ENCODE measurements around the gene TRIO. TPM values are rescaled to one million over a fixed set of nuclear protein-coding genes. Genes with fewer than 3 reads are reported as not detected.
A peak's percentile ranks its signal among the peaks of the same experiment; 100 is the strongest.
"Not testable (repeated sequence)": the region's sequence is repeated elsewhere in the genome, so short reads cannot be mapped to it uniquely, and the experiment has no call there.

TRIO gene
- 1 to 10 TPM; 4.6 to 6.6 (median 5.7) TPM for total RNA-seq

DNA sequence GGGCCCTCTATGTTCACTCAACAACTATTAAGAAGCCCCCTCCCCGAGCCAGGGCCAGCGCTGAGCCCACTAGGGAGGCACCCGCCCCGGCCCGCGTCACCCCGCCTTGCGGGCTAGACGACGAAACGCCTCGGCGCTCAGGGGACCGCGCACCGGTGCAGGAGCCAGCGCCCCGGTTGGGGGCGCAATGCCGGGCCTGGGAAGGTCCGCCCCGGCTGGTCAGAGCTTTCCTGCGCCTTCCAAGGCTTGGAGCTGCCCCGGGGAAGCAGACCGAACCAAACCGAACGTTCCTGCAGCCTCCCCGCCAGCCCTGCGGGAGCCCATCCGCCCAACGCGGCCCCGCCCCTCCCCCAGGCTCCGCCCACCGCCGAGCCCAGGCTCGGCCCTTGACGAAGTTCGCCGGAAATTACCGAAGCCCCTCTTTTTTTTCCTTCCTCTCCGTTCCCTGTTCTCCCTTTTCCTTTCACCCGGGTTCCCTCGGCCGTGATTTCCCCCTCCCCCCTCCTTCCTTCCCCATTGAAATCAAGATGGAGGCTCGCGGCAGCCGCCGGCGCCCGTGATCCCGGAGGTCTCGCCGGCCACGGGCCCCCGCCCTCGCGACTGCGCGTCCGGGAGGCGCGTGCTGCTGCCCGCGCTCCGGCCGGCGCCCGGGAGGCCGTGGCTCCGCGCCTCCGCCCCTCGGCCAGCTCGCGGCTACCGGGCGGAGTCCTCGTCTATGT is at the start of gene TRIO:
TSS of gene TRIO (plus strand) at position 516 of the 719 bp plus-strand sequence. CDS start 384 bp downstream, outside the sequence.
- Mint-ChIP-seq H3K4me3 (peak within 1 kb of the TSS; percentile 81), H3K27me3 (ENCODE audit: low read depth) (peaks cover 56% of the 10 kb centered on the region), H3K9me3 (no peaks in the 10 kb centered on the region), H3K36me3 (ENCODE audit: insufficient read depth) (no peaks in the 10 kb centered on the region), H3K4me1 (ENCODE audit: low read depth) (peaks cover 16% of the 10 kb centered on the region)
- ATAC-seq (peak; percentile 76 to 78), DNase-seq (peak; percentile 76)

DNA sequence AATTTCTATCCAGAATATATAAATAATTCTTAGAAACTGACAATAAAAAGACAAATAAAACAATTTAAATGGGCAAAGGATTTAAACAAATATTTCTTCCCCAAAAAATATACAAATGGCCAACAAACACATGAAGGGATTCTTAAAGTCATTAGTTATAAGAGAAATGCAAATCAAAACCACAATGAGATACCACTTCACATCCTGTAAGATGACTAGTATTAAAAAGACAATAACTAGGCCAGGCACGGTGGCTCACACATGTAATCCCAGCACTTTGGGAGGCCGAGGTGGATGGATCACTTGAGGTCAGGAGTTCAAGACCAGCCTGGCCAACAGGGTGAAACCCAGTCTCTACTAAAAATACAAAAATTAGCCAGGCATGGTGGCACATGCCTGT is 45.8 kb upstream of the TRIO start:
- not testable (repeated sequence) for H3K4me1 Mint-ChIP-seq (ENCODE audit: low read depth); H3K27me3 Mint-ChIP-seq (ENCODE audit: low read depth); H3K36me3 Mint-ChIP-seq (ENCODE audit: insufficient read depth); H3K4me3 Mint-ChIP-seq; ATAC-seq; H3K9me3 Mint-ChIP-seq; DNase-seq

DNA sequence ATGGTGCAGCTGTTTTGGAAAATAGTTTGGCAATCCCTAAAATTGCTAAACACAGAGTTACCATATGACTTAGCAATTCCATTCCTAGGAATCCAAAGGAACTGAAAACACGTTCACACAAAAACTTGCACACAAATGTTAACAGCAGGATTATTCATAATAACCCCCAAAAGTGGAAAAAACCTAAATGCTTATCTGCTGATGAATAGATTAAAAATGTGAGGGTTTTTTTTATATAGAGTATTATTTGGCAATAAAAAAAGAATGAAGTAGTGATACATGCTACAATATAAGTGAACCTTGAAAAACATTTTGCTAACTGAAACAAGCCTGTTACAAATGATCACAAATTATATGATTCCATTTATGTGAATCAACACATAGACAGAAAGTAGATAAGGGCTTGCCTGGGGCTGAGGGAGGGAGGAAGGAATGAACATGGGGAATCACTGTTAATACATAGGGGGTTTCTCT is 45.1 kb upstream of the TRIO start:
- peaks cover 4% of the 10 kb centered on the region for H3K27me3 Mint-ChIP-seq (ENCODE audit: low read depth)
- H3K4me1 Mint-ChIP-seq (ENCODE audit: low read depth), result no peaks in the 10 kb centered on the region
- ATAC-seq (no peak), DNase-seq (no peak)
- H3K36me3 Mint-ChIP-seq (ENCODE audit: insufficient read depth), result no peaks in the 10 kb centered on the region
- peaks cover 9% of the 10 kb centered on the region for H3K9me3 Mint-ChIP-seq
- no peak overlapping the region for H3K4me3 Mint-ChIP-seq

DNA sequence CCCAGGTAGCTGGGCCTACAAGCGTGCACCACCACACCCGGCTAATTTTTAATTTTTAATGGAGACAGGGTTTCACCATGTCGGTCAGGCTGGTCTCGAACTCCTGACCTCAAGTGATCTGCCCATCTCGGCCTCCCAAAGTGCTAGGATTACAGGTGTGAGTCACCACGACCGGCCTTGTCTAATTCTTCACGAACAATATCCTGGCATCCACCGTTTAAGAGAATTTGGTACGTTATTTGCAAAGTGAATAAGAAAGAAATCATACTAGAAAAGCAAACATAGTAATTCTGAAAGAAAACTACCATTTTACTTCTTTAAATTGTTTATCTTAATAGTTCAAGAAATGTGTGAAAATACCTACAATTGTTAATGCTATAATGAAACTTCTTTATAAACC is 42.9 kb upstream of the TRIO start:
- H3K36me3 Mint-ChIP-seq (ENCODE audit: insufficient read depth), result no peaks in the 10 kb centered on the region
- peaks cover 14% of the 10 kb centered on the region for H3K9me3 Mint-ChIP-seq
- H3K4me3 Mint-ChIP-seq, result no peak overlapping the region
- H3K27me3 Mint-ChIP-seq (ENCODE audit: low read depth), result no peaks in the 10 kb centered on the region
- DNase-seq (no peak), ATAC-seq (no peak)
- no peaks in the 10 kb centered on the region for H3K4me1 Mint-ChIP-seq (ENCODE audit: low read depth)

DNA sequence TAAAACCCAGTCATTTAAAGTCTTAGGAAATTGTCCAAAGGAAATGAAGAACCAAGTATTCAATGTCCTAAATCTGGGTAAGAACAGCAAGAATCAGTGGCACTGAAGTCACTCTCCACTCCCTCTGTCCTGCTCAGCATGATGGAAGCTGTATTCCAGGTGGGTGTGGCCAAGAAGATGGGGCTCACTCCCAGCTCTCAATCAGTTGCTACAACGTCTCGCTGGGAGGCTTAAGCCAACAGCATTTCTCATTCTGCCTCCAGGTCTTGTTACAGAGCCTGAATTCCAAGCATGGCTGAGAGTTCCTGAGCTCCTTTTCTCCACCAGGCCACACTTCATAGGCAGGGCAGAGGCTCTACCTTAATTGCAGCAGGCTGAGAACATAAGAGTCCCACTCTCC is 41.2 kb upstream of the TRIO start:
- Mint-ChIP-seq H3K4me1 (ENCODE audit: low read depth) (no peaks in the 10 kb centered on the region), H3K36me3 (ENCODE audit: insufficient read depth) (no peaks in the 10 kb centered on the region), H3K4me3 (no peak overlapping the region), H3K9me3 (peaks cover 10% of the 10 kb centered on the region), H3K27me3 (ENCODE audit: low read depth) (peaks cover 4% of the 10 kb centered on the region)
- ATAC-seq (no peak), DNase-seq (no peak)

DNA sequence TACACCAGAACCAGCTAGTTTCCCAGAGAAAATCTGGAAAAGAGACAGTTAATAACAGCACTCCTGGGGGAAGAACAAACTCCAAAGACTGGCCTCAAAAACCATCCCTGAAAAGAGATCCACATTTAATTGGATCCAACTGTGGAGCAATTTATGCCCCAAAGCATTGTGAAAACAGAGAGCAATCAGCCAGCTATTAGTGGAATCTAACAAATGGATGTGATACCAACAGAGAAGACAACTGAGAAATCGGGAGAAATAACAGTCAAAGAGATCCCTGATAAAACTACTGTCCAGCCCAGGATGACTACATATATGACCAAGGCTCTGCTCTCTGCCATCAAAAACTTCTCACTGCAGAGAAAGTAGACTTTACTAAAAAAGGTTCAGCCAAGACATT is 40.5 kb upstream of the TRIO start:
- no peak for DNase-seq
- H3K4me1 Mint-ChIP-seq (ENCODE audit: low read depth), result no peaks in the 10 kb centered on the region

DNA sequence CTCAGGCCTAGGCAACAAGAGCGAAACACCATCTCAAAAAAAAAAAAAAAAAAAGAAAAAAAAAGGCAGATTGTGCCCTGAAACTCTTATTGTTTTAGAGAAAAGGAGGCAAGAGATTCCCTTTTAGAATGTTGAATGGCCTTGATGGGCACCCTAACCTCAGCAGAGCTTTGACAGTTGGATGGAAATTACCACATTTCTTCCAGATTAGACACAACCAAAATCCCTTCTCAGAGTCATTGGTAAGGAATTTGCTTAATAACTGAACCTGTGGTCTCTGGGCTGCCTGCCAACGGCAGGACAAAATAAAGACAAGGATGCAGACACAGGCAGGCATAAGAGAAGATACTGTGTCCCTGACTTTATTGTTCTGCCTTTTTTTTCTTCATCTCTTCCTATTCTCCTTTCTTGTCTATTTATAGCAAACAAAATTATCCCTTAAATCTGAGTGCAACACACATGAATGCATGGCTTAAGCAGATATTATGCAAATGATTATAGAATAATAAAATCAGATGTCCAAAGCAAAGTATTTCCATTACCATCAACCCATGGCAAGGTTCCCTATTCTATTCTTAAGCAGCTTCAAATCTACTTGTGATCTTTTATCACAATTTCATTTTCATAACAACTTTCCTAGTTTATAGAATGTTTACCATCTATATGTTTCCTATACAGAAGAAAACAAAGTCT is 37.3 kb upstream of the TRIO start:
- ATAC-seq, result no peak
- peaks cover 11% of the 10 kb centered on the region for H3K27me3 Mint-ChIP-seq (ENCODE audit: low read depth)
- H3K9me3 Mint-ChIP-seq, result peaks cover 14% of the 10 kb centered on the region
- DNase-seq, result no peak
- peaks cover 12% of the 10 kb centered on the region for H3K4me1 Mint-ChIP-seq (ENCODE audit: low read depth)
- H3K4me3 Mint-ChIP-seq, result no peak overlapping the region
- no peaks in the 10 kb centered on the region for H3K36me3 Mint-ChIP-seq (ENCODE audit: insufficient read depth)

More for the DNA sequence above, 40.5 kb upstream of the TRIO start:
- Mint-ChIP-seq H3K9me3 (peaks cover 10% of the 10 kb centered on the region), H3K4me3 (no peak overlapping the region), H3K36me3 (ENCODE audit: insufficient read depth) (no peaks in the 10 kb centered on the region), H3K27me3 (ENCODE audit: low read depth) (peaks cover 4% of the 10 kb centered on the region)
- no peak for ATAC-seq

DNA sequence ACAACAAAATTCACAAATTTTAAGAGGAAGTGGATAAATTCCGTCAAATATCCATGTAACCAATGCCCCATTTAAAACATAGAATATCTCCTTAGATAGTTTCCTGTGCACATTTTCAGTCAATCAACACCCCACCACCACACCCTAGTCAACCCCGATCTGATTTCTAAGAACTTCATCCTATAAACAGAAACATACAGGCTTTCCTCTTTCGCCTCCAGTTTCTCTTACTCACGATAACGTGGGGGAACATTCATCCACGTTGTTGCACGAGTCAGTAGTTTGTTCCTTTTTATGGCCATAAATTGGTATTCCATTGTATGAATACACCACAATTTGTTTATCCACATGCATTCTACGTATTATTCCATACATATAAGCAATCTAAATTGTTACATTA is 35.6 kb upstream of the TRIO start:
- Mint-ChIP-seq H3K4me1 (ENCODE audit: low read depth) (peaks cover 12% of the 10 kb centered on the region), H3K27me3 (ENCODE audit: low read depth) (peaks cover 11% of the 10 kb centered on the region), H3K4me3 (no peak overlapping the region), H3K36me3 (ENCODE audit: insufficient read depth) (no peaks in the 10 kb centered on the region), H3K9me3 (peaks cover 13% of the 10 kb centered on the region)
- no peak for DNase-seq
- ATAC-seq, result no peak

DNA sequence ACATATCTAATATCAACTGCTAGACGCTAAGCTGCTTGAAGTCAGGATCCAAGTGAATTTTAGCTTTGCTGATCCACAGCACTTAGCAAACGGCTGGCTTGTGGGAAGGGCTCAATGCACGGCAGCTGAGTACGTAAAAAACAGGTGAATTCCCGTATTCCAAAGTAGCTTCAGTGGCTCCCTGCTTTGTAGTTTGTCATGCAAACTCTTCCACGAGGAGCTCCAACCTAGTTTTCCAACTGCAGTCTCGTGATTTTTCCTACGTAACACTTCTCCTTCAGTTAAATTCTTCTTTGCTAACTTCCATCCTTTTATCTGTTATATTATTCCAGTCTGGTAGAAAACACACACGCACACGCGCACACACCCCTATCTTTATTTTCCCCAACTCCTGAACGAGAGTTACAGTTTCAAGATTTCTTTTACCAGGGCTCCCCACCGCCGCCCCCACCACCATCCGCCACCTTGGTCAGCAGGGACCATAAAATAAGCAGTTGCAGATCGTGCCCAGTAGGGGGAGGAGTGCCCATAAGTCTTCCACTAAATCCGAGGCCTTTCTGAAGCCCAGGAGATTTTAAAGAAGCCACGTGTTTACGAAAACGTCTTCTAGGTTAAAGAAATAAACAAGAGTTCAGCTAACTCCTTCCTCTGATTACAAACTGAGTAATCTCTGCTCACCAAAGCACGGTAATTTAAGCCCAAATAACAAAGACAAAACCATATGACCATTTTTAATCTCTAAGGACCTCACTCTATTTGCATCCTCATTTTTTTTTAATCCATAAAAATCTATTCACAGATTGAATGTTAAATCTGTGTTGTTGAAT is 34.8 kb upstream of the TRIO start:
- Mint-ChIP-seq H3K4me1 (ENCODE audit: low read depth) (peaks cover 12% of the 10 kb centered on the region), H3K9me3 (peaks cover 6% of the 10 kb centered on the region), H3K4me3 (no peak overlapping the region), H3K36me3 (ENCODE audit: insufficient read depth) (no peaks in the 10 kb centered on the region), H3K27me3 (ENCODE audit: low read depth) (peaks cover 11% of the 10 kb centered on the region)
- DNase-seq, result no peak
- peak in 1 of 2 donors; percentile 40 for ATAC-seq

DNA sequence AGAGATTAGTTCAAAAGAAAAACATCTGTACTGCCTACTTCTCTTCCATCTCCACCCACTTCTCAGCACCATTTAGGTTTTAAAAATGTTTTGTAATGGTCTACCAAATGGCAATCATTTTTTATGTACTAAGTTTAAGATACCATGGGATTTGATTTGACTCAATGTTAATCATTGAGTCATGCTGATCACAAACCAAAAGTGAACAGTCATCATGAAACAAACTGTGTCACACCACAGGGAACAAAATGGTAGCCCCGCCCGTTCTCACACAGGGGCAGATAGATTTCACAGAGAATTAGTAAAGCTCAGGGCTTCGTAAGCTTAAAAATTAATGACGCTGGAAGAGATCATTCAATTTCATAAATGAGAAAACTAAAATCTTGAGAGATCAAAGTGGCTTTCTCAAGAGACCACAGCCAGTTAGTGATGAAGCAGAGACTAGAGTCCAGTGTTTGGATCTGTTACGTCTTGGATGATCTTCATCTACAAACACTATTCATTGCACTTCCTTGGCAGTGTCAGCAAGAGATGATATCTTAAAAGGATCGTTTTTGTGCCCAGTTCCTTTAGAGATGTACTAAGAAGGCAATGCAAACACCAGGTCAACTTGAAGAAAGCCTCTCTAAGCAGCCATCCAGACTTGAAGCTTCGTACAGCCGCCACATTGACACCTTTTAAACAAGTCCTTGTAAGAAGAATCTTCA is 33.9 kb upstream of the TRIO start:
- H3K4me3 Mint-ChIP-seq, result no peak overlapping the region
- peaks cover 15% of the 10 kb centered on the region for H3K27me3 Mint-ChIP-seq (ENCODE audit: low read depth)
- H3K4me1 Mint-ChIP-seq (ENCODE audit: low read depth), result peaks cover 12% of the 10 kb centered on the region
- ATAC-seq, result peak; percentile 78 to 79
- H3K9me3 Mint-ChIP-seq, result peaks cover 4% of the 10 kb centered on the region
- DNase-seq, result no peak
- no peaks in the 10 kb centered on the region for H3K36me3 Mint-ChIP-seq (ENCODE audit: insufficient read depth)

DNA sequence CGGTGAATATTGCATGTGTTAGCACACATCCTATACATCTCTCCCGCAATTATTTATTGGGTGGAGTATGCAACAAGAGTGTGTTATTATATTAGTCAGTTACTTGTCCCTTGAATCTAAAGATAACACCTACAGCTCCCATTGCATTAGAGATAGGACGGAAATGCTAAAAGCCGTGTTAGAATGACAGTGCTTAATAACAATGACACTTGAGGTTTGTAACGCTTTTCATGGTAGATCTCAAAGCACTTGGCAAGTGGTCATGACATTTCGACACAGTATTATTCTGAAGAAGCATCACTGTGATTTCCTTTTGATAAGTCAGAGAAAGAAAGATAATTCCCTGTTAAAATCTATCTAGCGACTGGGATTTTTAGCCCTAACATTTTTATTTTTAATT is 33.4 kb upstream of the TRIO start:
- no peaks in the 10 kb centered on the region for H3K36me3 Mint-ChIP-seq (ENCODE audit: insufficient read depth)
- no peak overlapping the region for H3K4me3 Mint-ChIP-seq
- peaks cover 12% of the 10 kb centered on the region for H3K4me1 Mint-ChIP-seq (ENCODE audit: low read depth)
- DNase-seq (no peak), ATAC-seq (no peak)
- peaks cover 4% of the 10 kb centered on the region for H3K9me3 Mint-ChIP-seq
- H3K27me3 Mint-ChIP-seq (ENCODE audit: low read depth), result peaks cover 15% of the 10 kb centered on the region

DNA sequence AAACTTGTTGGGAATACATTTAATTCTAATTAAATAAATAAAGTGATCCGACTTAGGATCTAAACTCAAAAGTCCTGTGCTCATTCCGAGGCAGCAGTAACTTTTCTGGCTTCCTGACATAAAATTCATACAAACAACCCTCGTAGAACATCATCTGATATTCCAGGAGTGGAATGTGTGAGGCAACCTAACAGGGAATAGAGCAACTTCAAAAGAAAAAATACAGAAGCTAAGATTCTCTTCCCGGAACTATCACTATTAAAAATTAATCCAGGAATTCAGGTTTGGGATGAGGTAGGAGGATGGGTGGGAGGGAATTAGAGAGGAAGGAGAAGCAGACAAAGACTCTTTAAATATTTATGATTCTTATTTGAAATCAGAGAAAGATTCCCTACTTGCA is 32.9 kb upstream of the TRIO start:
- DNase-seq (no peak), ATAC-seq (no peak)
- Mint-ChIP-seq H3K36me3 (ENCODE audit: insufficient read depth) (no peaks in the 10 kb centered on the region), H3K27me3 (ENCODE audit: low read depth) (peaks cover 15% of the 10 kb centered on the region), H3K4me3 (no peak overlapping the region), H3K4me1 (ENCODE audit: low read depth) (peaks cover 12% of the 10 kb centered on the region), H3K9me3 (peaks cover 4% of the 10 kb centered on the region)

DNA sequence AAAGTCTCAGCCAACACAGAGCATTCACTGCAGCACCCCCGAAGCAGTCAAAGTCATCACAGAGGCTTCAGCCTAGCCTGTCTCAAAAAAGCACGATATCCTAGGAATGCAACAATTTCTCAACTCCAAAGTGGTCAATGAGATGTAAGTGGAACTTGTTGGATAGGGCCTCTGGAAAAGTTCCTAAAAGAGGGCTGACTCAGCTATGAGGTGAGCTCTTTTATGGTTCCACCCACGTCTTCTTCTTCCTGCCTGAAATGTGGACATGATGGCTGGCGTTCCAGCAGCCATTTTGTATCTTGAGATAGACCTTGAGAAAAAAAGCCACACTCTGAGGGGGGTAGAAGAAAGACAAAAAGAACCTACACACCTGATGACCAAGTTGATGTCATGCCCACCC is 32.5 kb upstream of the TRIO start:
- H3K9me3 Mint-ChIP-seq, result peaks cover 4% of the 10 kb centered on the region
- DNase-seq (no peak), ATAC-seq (no peak)
- H3K27me3 Mint-ChIP-seq (ENCODE audit: low read depth), result peaks cover 15% of the 10 kb centered on the region
- peaks cover 12% of the 10 kb centered on the region for H3K4me1 Mint-ChIP-seq (ENCODE audit: low read depth)
- H3K36me3 Mint-ChIP-seq (ENCODE audit: insufficient read depth), result no peaks in the 10 kb centered on the region
- H3K4me3 Mint-ChIP-seq, result no peak overlapping the region

Measured in activated T-cell treated with anti-CD3 and anti-CD28 coated beads, Interleukin-2, amount 50 U/mL, for 4 hours (primary cell).